Kidney epithelial cell (primary cell): ENCODE measurements around the gene FOXP1. TPM values are rescaled to one million over a fixed set of nuclear protein-coding genes. Genes with fewer than 3 reads are reported as not detected.

ENCODE experiments used
- DNase-seq: peaks from one replicate; pipeline ENCODE4 v3.0.0-alpha.2; 2010; ENCODE audit warnings: low read depth
- H3K27me3 ChIP-seq: 2 replicates; pipeline ENCODE4 v1.6.0; 2011; ENCODE audit warnings: low read length; ENCODE audit not compliant: control insufficient read depth, insufficient read depth
- H3K36me3 ChIP-seq: 2 replicates; pipeline ENCODE4 v1.5.1; 2011; ENCODE audit warnings: low read length; ENCODE audit not compliant: control insufficient read depth, insufficient read depth
- H3K4me3 ChIP-seq: 2 replicates; pipeline ENCODE4 v1.5.1; 2011; ENCODE audit warnings: low read depth, mild to moderate bottlenecking, control low read depth, low read length
- total RNA-seq: library from RNA; depleted of rRNA; stranded (reverse); fragments of >200 nt; gene quantifications from 2 replicates; pipeline ENCODE4 v1.2.3, GENCODE V29; 2015
- TF ChIP-seq, protein P1 (sequence below): IDR thresholded peaks from 2 replicates; pipeline ENCODE4 v1.5.1; 2011; ENCODE audit warnings: mild to moderate bottlenecking, moderate library complexity, low read length, control low read depth, inconsistent platforms; ENCODE audit not compliant: insufficient read depth, poor library complexity, severe bottlenecking

The FOXP1 gene
- total RNA-seq, 1 donor from 2014 or later, result 75.0 TPM

DNA sequence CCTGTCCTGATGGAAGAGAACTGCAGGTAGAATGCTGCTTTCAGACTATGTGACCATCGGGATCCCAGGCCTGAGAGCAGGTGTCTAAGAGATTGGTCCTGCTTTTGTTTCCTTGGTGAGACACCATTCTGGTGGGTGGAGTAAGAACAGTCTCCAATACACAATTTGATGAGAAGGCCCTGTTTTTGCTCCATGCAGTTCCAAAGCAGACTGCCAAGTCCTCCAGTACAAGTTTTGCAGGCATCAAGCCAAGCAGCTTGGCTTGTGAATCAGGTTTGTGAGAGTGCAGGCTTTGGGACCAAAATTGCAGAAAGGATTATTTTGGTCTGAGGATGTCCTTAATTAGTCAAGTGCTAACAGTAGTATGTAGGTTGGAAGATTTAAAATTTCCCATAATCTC, 381.6 kb downstream of the FOXP1 start:
- DNase-seq, result no peak
- H3K27me3 ChIP-seq, result no peaks in the 10 kb centered on the region
- TF ChIP-seq, protein P1, sequence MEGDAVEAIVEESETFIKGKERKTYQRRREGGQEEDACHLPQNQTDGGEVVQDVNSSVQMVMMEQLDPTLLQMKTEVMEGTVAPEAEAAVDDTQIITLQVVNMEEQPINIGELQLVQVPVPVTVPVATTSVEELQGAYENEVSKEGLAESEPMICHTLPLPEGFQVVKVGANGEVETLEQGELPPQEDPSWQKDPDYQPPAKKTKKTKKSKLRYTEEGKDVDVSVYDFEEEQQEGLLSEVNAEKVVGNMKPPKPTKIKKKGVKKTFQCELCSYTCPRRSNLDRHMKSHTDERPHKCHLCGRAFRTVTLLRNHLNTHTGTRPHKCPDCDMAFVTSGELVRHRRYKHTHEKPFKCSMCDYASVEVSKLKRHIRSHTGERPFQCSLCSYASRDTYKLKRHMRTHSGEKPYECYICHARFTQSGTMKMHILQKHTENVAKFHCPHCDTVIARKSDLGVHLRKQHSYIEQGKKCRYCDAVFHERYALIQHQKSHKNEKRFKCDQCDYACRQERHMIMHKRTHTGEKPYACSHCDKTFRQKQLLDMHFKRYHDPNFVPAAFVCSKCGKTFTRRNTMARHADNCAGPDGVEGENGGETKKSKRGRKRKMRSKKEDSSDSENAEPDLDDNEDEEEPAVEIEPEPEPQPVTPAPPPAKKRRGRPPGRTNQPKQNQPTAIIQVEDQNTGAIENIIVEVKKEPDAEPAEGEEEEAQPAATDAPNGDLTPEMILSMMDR, result no peak
- H3K4me3 ChIP-seq, result no peak overlapping the region
- no peaks in the 10 kb centered on the region for H3K36me3 ChIP-seq

DNA sequence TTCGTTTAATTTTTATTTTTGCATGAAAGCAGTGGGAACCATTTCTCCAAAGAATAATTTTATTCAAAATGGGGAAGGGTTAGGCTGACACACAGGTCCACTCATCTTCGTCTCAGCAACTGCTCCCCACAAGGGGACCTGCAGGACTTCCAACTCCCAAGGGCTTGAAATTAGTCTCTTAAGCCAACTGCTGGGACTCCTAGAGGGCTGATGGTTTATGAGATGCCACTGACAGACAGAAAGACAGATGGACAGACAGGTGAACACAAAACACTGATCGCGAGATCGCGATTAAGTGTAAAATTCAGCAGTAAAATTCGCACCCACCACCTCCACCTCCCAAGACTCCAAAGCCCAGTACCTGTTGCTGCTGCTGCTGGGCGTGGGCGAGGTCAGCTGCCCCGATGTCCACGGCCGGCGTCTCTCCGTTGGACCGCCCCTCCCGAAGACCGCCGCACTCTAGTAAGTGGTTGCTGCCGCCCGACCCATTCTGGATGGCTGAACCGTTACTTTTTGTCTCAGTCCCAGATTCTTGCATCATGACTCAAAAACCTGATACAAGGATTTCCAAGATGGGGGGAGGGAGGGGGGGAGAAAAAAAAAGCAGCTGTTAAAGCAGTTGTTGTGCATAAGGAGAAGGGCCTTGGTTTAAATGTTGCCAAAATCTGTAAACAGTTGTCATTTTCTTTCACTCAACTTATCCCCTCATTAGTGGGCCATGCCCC, 385.5 kb downstream of the FOXP1 start:
- H3K27me3 ChIP-seq, result no peaks in the 10 kb centered on the region
- no peak for DNase-seq
- H3K36me3 ChIP-seq, result no peaks in the 10 kb centered on the region
- no peak overlapping the region for H3K4me3 ChIP-seq
- TF ChIP-seq, protein P1, result no peak

DNA sequence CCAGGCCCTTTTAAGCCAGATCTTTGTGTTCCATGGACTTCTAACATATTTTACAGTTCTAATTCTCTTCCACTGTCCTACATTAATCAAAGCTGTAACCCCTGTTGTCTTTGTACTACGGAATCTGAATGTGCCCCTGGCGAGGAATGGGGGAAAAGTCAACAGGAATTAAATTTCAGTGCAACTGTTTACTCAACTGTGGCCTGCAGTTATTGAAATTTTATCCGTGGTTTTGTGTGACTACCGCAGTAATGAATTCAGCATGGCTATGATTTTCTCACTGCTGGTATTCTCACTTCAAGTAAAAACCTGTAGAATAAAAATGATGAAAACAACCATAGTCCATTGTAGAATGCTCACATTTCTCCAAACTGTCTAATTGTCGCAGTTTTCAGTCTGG, 388.0 kb downstream of the FOXP1 start:
- Histone ChIP-seq H3K4me3 (no peak overlapping the region), H3K27me3 (no peaks in the 10 kb centered on the region), H3K36me3 (no peaks in the 10 kb centered on the region)
- no peak for DNase-seq
- TF ChIP-seq, protein P1, result no peak

DNA sequence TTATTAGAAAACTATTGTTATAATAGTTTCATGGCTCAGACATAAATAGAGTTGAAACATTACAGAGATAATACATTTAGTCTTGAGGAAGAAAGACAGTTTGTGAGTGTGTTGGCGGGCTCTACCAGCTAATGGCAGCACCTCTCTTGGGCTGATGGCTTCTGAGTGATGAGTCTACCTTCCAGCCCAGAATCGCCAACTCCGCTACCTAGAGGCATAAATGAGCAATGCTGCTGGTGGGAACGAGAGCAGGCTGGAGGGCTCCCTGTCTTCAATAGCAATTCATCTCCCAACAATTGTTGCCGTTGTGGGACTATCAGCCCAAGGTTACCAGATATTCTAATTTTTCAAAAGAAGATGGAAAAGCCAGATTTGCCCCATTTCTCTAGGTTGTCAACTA, 388.7 kb downstream of the FOXP1 start:
- TF ChIP-seq, protein P1, result no peak
- no peak for DNase-seq
- no peak overlapping the region for H3K4me3 ChIP-seq

DNA sequence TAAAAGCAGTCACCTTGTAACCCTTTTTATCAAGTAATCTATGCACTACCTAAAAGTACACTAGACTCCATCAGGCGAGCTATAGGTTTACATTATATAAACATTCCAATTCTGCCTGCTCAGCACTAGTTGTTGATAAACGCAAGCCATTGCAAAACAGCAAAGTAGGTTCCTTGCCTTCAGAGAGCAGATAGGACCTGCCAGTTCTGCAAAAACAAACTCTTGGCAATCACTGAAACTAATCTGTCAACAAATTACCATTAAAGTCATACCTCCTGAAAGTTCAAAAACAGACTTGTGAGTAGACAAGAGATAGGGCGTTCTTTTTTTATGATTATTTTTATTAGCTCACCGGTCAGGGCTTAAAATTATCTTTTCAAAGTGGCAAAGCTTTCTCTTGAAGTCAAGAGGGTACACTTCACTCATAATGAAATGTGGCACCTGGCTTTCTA, 392.5 kb downstream of the FOXP1 start:
- no peak for DNase-seq
- Histone ChIP-seq H3K36me3 (no peaks in the 10 kb centered on the region), H3K27me3 (no peaks in the 10 kb centered on the region), H3K4me3 (no peak overlapping the region)
- TF ChIP-seq, protein P1, result no peak

More for the DNA sequence above, 388.7 kb downstream of the FOXP1 start:
- Histone ChIP-seq H3K36me3 (no peaks in the 10 kb centered on the region), H3K27me3 (no peaks in the 10 kb centered on the region)

DNA sequence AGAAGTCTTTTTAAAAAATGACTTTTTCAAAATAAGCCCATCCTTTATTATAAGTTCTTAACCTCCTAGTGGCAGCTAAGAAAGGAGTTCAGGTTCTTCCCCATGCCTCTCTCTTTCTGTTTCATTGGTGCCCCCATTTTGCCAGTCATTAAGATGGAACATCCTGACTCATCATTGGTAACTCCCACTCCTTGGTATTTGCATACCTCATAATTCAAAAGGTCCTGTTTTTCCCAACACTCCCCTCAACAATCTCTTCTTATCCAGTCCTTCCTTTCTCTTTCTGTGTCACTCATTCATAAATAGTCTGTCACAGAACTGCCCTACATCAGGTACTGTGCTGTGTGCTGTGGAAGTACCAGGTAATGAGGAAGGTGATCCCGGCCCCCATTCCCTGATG, 394.0 kb downstream of the FOXP1 start:
- Histone ChIP-seq H3K4me3 (no peak overlapping the region), H3K36me3 (no peaks in the 10 kb centered on the region), H3K27me3 (no peaks in the 10 kb centered on the region)
- TF ChIP-seq, protein P1, result no peak
- DNase-seq, result no peak
